Lung (tissue), 12 donors: ENCODE results near the gene CNDP1. TPM values are rescaled to one million over a fixed set of nuclear protein-coding genes. Genes with fewer than 3 reads are reported as not detected.

Experiments used
- ATAC-seq: fragments of 200-7000 bp; cut with Tn5 transposase; one replicate; pipeline ENCODE4 v1.9.1; 2020; ENCODE audit warnings: moderate number of reproducible peaks; ENCODE audit not compliant: insufficient read depth, low FRiP score
- DNase-seq, 3 donors: peaks; one replicate each; pipeline ENCODE4 v3.0.0-alpha.2; 2013 to 2017
- H3K27ac ChIP-seq, 2 donors: one replicate each; pipeline ENCODE4 v1.5.1; 2013; ENCODE audit warnings: mild to moderate bottlenecking in 2 of 2, moderate library complexity in 2 of 2, control low read depth in 1 of 2, inconsistent platforms in 1 of 2, low read depth in 1 of 2, low read length in 1 of 2
- H3K27me3 ChIP-seq, 3 donors: one replicate each; pipeline ENCODE4 v1.5.1; 2013; ENCODE audit warnings: low read length in 2 of 3; ENCODE audit not compliant: control insufficient read depth in 3 of 3, insufficient read depth in 3 of 3
- H3K36me3 ChIP-seq, 4 donors: one replicate each; pipeline ENCODE4 v1.5.1; 2013; ENCODE audit warnings: low read length in 4 of 4, mild to moderate bottlenecking in 1 of 4, moderate library complexity in 1 of 4; ENCODE audit not compliant: control insufficient read depth in 4 of 4, insufficient read depth in 4 of 4
- H3K4me1 ChIP-seq, 5 donors: one replicate each; pipeline ENCODE4 v1.5.1; 2013; ENCODE audit warnings: low read length in 5 of 5, mild to moderate bottlenecking in 2 of 5, moderate library complexity in 1 of 5; ENCODE audit not compliant: control insufficient read depth in 5 of 5, insufficient read depth in 5 of 5
- H3K4me3 ChIP-seq: one replicate; pipeline ENCODE4 v1.5.1; 2013; ENCODE audit warnings: mild to moderate bottlenecking, control low read depth, moderate library complexity
- H3K9ac ChIP-seq, 2 donors: one replicate each; pipeline ENCODE4 v1.5.1; 2013; ENCODE audit warnings: low read length in 2 of 2, control low read depth in 1 of 2; ENCODE audit not compliant: insufficient read depth in 1 of 2
- H3K9me3 ChIP-seq, 4 donors: one replicate each; pipeline ENCODE4 v1.5.1; 2013; ENCODE audit warnings: low read length in 3 of 4, mild to moderate bottlenecking in 1 of 4, moderate library complexity in 1 of 4; ENCODE audit not compliant: control insufficient read depth in 4 of 4, insufficient read depth in 3 of 4
- WGBS, 2 donors: extraction: QIAGEN DNeasy Blood & Tissue Kit; methylation state at CpG; one replicate each; pipeline ENCODE4 v1.1.7; 2013; 5-methylcytosine and 5-hydroxymethylcytosine counted together
- polyA plus RNA-seq, 2 donors: library from polyadenylated mRNA; stranded (reverse); fragments of 200-250 nt; gene quantifications; one replicate each; pipeline ENCODE4 v1.2.1, GENCODE V29; 2013
- total RNA-seq, 2 donors: library from RNA; depleted of rRNA in 1 of 2; stranded (reverse); fragments of >200 nt in 1 of 2; gene quantifications; one replicate each; pipeline ENCODE4 v1.2.1, GENCODE V29; 2014 to 2021
- TF ChIP-seq, protein P1 (sequence below): IDR thresholded peaks from 2 replicates; pipeline ENCODE4 v1.5.1; 2012; ENCODE audit warnings: mild to moderate bottlenecking; ENCODE audit errors: control extremely low read depth, extremely low read depth
- donor health status: control.
- donor health status: control.
- donor health status: Bipolar disorder and iron deficiency.
- donor health status: healthy.
- donor health status: DM: yes; HTN: yes; CAD: no.

CNDP1 gene
- total and polyA plus RNA-seq, 4 donors: 0.08 to 0.10 TPM; not detected in 2

DNA sequence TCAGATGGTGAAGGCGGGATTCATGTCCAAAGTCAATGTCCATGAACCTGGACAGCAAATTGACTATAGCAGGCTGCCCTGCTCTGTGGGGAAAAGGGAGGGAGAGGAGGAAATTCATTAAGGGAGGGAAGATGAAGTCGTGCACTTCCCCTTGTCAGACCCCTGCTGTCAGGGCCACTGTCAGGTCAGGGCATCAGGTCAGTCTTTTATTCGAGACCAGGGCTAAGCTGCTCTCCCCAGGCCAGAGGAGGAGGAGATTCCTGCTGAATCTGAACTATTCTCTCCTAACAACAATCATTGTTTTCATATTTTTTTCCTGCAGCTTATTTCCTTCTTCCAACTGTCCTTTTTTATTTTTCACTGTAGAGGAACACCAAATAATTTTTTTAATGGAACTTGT is 17.2 kb downstream of the CNDP1 start:
- ATAC-seq (no peak), DNase-seq (no peak)
- H3K4me1 ChIP-seq: peaks cover 0 to 10% (median 0%) of the 10 kb centered on the region in 5 donors
- TF ChIP-seq, protein P1, sequence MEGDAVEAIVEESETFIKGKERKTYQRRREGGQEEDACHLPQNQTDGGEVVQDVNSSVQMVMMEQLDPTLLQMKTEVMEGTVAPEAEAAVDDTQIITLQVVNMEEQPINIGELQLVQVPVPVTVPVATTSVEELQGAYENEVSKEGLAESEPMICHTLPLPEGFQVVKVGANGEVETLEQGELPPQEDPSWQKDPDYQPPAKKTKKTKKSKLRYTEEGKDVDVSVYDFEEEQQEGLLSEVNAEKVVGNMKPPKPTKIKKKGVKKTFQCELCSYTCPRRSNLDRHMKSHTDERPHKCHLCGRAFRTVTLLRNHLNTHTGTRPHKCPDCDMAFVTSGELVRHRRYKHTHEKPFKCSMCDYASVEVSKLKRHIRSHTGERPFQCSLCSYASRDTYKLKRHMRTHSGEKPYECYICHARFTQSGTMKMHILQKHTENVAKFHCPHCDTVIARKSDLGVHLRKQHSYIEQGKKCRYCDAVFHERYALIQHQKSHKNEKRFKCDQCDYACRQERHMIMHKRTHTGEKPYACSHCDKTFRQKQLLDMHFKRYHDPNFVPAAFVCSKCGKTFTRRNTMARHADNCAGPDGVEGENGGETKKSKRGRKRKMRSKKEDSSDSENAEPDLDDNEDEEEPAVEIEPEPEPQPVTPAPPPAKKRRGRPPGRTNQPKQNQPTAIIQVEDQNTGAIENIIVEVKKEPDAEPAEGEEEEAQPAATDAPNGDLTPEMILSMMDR: no peak
- H3K27ac ChIP-seq: no peak overlapping the region
- no peak overlapping the region for H3K4me3 ChIP-seq
- 42 to 59% methylated on average over 3 of the region's 3 CpGs for WGBS, 2 donors
- peaks cover 0 to 5% (median 3%) of the 10 kb centered on the region in 4 donors for H3K9me3 ChIP-seq
- H3K36me3 ChIP-seq: no peaks in the 10 kb centered on the region
- H3K9ac ChIP-seq: no peak overlapping the region
- no peaks in the 10 kb centered on the region for H3K27me3 ChIP-seq

GRCh38 chr18:74551936-74552555 is 17.7 kb downstream of the CNDP1 start:
- peak overlapping the region in 1 of 2 donors; percentile 13 for H3K9ac ChIP-seq
- WGBS, 2 donors: 23 to 33% methylated on average over 5 of the region's 5 CpGs

DNA sequence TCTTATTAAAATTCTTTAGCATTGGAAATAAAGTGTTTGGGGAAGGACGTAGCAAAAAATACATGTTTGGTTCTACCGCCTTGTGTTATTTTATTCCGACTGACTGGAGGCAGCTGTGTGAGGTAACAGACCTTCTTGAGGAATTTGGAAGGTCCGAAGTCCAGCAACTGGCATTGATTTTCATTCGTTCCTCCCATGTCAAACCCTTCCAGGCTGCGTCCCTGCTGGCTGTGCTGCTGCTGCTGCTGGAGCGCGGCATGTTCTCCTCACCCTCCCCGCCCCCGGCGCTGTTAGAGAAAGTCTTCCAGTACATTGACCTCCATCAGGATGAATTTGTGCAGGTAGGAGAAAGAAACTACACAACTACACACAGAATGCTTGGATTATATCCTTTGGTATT is 21.8 kb downstream of the CNDP1 start:
- DNase-seq (no peak), ATAC-seq (no peak)
- Histone ChIP-seq H3K9ac (no peak overlapping the region), H3K4me3 (no peak overlapping the region), H3K36me3 (no peaks in the 10 kb centered on the region), H3K4me1 (peaks cover 0 to under 1% (median 0%) of the 10 kb centered on the region in 5 donors), H3K27me3 (no peaks in the 10 kb centered on the region), H3K27ac (no peak overlapping the region), H3K9me3 (no peaks in the 10 kb centered on the region)
- 91 to 96% methylated on average over 11 of the region's 11 CpGs for WGBS, 2 donors
- TF ChIP-seq, protein P1: no peak

More at GRCh38 chr18:74551936-74552555, 17.7 kb downstream of the CNDP1 start:
- Histone ChIP-seq H3K36me3 (no peaks in the 10 kb centered on the region), H3K4me3 (no peak overlapping the region), H3K27ac (no peak overlapping the region), H3K4me1 (peaks cover 0 to 4% (median 0%) of the 10 kb centered on the region in 5 donors), H3K9me3 (peaks cover 0 to 5% (median 3%) of the 10 kb centered on the region in 4 donors), H3K27me3 (no peaks in the 10 kb centered on the region)
- TF ChIP-seq, protein P1: peak; percentile 87
- DNase-seq (peak; percentile 84 to 93 (median 89)), ATAC-seq (peak; percentile 95)

DNA sequence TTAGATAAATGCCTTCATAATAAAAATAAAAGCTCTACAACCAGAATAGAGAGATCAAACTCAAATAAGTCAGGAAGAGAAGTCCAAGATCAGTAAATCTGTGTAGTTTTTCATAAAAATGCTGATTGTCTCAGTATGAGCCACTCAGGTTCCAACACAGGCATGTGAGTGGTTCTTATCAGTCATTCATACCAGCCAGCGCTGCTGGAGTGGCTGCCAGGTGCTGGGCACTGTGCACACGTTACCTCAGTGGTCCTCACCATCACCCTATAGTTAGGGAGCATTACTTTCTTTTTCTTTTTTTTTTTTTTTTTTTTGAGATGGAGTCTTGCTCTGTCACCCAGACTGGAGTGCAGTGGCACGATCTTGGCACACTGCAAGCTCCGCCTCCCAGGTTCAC is 23.8 kb downstream of the CNDP1 start:
- DNase-seq: peak in 1 of 3 donors; percentile 45
- TF ChIP-seq, protein P1: no peak
- H3K27me3 ChIP-seq: no peaks in the 10 kb centered on the region
- H3K4me1 ChIP-seq: peaks cover 0 to 20% (median 4%) of the 10 kb centered on the region in 5 donors
- H3K36me3 ChIP-seq: no peaks in the 10 kb centered on the region
- WGBS, 2 donors: 81 to 84% methylated on average over 4 of the region's 4 CpGs
- no peak overlapping the region for H3K9ac ChIP-seq
- H3K9me3 ChIP-seq: no peaks in the 10 kb centered on the region
- no peak for ATAC-seq
- H3K27ac ChIP-seq: no peak overlapping the region
- no peak overlapping the region for H3K4me3 ChIP-seq
